Adipocyte (in vitro differentiated cells): ENCODE data around the gene ZNF148.

ENCODE experiments used
- DNase-seq: peaks from one replicate; pipeline ENCODE4 v3.0.0-alpha.2; 2015; ENCODE audit warnings: low read depth
- H3K27me3 ChIP-seq: replicated peaks from 2 replicates; pipeline ENCODE4 v1.7.0; 2013; ENCODE audit warnings: mild to moderate bottlenecking, low read length, moderate library complexity; ENCODE audit not compliant: control insufficient read depth, insufficient read depth
- H3K36me3 ChIP-seq: 2 replicates; pipeline ENCODE4 v1.7.0; 2013; ENCODE audit warnings: low read length, mild to moderate bottlenecking, moderate library complexity; ENCODE audit not compliant: control insufficient read depth, insufficient read depth, severe bottlenecking
- H3K4me1 ChIP-seq: 2 replicates; pipeline ENCODE4 v1.7.0; 2013; ENCODE audit warnings: mild to moderate bottlenecking, low read length, moderate library complexity; ENCODE audit not compliant: control insufficient read depth, insufficient read depth
- H3K4me3 ChIP-seq: 2 replicates; pipeline ENCODE4 v1.7.0; 2013; ENCODE audit warnings: mild to moderate bottlenecking, low read length, moderate library complexity
- H3K9ac ChIP-seq: 2 replicates; pipeline ENCODE4 v1.7.0; 2013; ENCODE audit warnings: mild to moderate bottlenecking, low read length, moderate library complexity
- H3K9me3 ChIP-seq: 2 replicates; pipeline ENCODE4 v1.7.0; 2013; ENCODE audit warnings: mild to moderate bottlenecking, low read length, moderate library complexity; ENCODE audit not compliant: control insufficient read depth

Gene ZNF148

DNA sequence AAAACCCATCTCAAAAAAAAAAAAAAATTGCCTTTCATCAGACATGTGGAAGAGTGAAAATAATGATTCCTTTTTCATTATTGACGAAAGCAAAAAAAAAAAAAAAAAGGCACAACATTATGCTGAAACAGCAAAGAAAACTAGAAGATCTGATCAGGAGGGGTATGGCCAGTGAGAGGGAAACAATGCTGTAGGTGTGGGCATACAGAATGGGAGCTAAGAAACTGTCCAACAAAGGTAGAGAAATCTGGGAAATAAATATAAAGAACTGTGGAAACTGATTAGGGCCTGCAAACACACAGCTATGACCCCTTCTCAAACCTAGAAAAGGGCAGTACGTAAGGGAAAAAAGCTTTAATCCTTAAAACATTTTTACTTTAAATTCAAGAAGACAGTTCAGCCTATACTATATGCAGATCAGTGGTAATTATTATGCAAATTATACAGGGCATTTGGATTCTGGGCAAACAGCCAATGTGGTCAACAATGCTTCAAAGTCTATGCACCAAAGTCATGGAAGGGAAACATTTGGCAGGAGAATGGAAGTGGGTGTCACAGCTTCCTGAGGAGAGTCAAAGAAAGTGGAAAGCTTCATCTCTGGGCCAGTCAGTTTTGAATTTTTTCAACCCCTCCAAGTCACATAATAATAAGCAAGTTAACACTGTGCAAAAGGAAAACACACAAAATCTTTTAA lies 94.3 kb downstream of the ZNF148 start:
- H3K4me1 ChIP-seq, result no peaks in the 10 kb centered on the region
- DNase-seq, result peak; percentile 36
- no peak overlapping the region for H3K4me3 ChIP-seq
- H3K9me3 ChIP-seq, result no peaks in the 10 kb centered on the region
- no peak overlapping the region for H3K9ac ChIP-seq
- H3K36me3 ChIP-seq, result peaks cover 10% of the 10 kb centered on the region
- no peaks in the 10 kb centered on the region for H3K27me3 ChIP-seq

DNA sequence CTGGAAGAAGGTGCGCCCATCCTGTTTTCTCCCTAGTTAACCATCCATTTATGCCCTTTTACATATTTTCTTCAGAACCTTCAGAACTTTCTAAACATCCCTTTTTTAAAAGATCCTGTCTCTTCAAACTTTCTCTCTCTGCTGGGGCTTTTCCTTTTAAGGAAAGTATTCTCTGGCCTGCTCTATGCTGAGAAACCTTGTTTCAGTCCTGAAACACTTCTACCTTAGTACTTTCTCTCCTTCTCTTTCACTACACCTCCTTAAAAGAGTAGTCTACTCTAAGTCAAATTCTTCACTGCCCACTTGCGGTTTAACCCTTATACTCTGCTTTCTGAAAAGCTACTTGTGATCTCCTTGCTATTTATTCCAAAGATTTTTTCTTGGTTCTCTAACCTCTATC lies 97.0 kb downstream of the ZNF148 start:
- Histone ChIP-seq H3K9ac (no peak overlapping the region), H3K9me3 (no peaks in the 10 kb centered on the region), H3K4me1 (no peaks in the 10 kb centered on the region), H3K36me3 (peaks cover 16% of the 10 kb centered on the region), H3K4me3 (no peak overlapping the region), H3K27me3 (no peaks in the 10 kb centered on the region)
- DNase-seq, result no peak

DNA sequence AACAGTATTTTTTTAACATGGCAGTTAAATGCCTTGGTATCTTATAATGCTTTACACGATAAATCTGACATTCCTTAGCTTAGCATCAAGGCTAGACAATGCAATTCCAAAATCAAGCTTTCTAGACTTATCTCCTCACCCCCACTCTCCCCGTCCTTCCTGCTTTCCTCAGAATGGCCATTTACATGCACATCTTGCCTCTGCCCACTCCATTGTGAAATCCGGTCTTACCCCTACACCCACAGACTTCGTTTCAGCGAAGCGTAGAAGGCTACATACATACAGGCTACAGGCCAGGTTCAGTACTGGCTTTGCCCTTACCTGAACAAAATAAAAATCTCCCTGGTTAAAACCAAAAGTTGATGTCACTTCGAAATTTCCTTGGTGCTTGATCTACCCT lies 104.0 kb downstream of the ZNF148 start:
- DNase-seq, result no peak
- no peak overlapping the region for H3K4me3 ChIP-seq
- H3K4me1 ChIP-seq, result no peaks in the 10 kb centered on the region
- H3K27me3 ChIP-seq, result no peaks in the 10 kb centered on the region
- H3K36me3 ChIP-seq, result peaks cover 21% of the 10 kb centered on the region
- H3K9ac ChIP-seq, result no peak overlapping the region
- H3K9me3 ChIP-seq, result no peaks in the 10 kb centered on the region

DNA sequence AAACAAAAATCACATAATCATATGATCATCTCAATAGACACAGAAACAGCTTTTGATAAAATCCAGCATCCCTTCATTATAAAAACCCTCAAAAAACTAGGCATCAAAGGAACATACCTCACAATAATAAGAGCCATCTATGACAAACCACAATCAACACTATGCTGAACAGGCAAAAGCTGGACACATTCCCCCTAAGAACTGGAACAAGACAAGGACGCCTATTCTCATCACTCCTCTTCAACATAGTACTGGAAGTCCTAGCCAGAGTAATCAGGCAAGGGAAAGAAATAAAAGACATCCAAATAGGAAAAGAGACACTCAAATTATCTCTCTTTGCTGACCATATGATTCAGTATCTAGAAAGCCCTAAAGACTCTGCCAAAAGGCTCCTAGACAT lies 107.7 kb downstream of the ZNF148 start:
- Histone ChIP-seq H3K4me3 (no peak overlapping the region), H3K9me3 (no peaks in the 10 kb centered on the region), H3K36me3 (peaks cover 19% of the 10 kb centered on the region), H3K4me1 (peaks cover 6% of the 10 kb centered on the region), H3K9ac (no peak overlapping the region), H3K27me3 (no peaks in the 10 kb centered on the region)
- no peak for DNase-seq

DNA sequence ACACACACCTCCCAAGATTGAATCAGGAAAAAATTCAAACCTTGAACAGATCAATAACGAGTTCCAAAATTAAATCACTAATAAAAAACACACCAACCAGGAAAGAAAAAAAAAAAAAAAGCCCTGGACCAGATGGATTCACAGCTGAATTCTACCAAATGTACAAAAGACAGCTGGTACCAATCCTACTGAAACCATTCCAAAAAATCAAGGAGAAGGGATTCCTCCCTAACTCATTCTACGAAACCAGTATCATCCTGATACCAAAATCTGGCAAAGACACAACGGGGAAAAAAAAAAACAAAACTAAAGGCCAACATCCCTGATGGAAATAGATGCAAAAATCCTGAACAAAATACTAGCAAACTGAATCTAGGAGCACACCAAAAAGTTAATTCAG lies 108.2 kb downstream of the ZNF148 start:
- DNase-seq, result no peak
- no peaks in the 10 kb centered on the region for H3K9me3 ChIP-seq
- H3K9ac ChIP-seq, result no peak overlapping the region
- H3K4me3 ChIP-seq, result no peak overlapping the region
- peaks cover 15% of the 10 kb centered on the region for H3K36me3 ChIP-seq
- H3K4me1 ChIP-seq, result peaks cover 8% of the 10 kb centered on the region
- no peaks in the 10 kb centered on the region for H3K27me3 ChIP-seq

DNA sequence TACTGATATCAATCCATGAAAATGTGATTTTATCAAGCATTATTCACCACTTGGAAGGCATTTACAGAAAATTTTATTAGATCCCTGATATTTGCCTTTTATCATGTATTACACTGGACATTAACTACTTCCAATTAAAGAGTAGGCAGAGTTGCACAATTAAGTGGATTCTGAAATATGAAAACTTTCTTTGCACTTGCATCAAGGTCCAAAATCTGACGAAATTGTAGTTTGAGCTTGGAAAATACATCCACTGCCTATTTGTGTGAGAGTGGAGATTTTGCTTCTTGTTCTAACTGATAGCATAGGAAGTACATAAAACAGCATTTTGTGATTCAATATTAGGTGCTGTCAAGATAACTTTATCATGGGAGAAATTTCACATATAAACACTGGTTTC lies 113.0 kb downstream of the ZNF148 start:
- Histone ChIP-seq H3K36me3 (peaks cover 3% of the 10 kb centered on the region), H3K27me3 (no peaks in the 10 kb centered on the region), H3K4me3 (no peak overlapping the region), H3K9ac (peak overlapping the region; percentile 44), H3K4me1 (peaks cover 8% of the 10 kb centered on the region), H3K9me3 (no peaks in the 10 kb centered on the region)
- peak; percentile 46 for DNase-seq

DNA sequence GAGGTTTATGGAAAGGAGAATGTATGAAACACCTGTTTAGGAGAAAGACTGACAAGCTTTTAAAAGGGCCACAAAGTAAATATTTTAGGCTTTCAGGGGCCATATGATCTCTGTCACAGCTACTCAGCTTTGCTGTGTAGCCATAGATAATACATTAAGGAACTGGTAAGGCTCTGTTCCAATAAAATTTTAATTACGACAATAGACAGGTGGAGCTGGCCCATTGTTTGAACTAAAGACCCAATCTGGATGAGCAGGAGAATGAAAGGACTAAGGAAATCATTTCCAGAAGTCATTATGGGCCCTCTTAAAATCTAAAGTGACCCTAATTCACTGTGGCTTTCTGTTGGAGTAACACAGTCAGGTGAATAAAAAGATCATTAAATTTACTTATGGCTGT lies 114.1 kb downstream of the ZNF148 start:
- Histone ChIP-seq H3K4me3 (no peak overlapping the region), H3K9ac (no peak overlapping the region), H3K27me3 (no peaks in the 10 kb centered on the region), H3K9me3 (peaks cover 8% of the 10 kb centered on the region), H3K4me1 (peaks cover 8% of the 10 kb centered on the region), H3K36me3 (peaks cover 10% of the 10 kb centered on the region)
- DNase-seq, result no peak

DNA sequence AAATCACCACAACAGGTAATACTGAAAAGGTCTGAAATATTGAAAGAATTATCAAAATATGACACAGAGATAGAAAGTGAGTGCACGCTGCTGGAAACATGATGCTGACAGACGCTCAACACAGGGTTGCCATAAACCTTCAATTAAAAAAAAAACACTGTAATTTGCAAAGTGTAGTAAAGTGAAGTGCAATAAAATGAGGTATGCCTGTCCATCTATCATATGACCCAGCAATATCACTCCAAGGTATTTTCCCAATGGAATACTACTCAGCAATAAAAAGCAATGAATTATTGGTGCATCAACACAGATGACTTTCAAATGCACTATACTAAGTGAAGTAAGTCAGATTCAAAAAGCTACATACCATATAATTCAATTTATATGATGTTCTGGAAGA lies 115.0 kb downstream of the ZNF148 start:
- H3K36me3 ChIP-seq, result peaks cover 10% of the 10 kb centered on the region
- peaks cover 8% of the 10 kb centered on the region for H3K4me1 ChIP-seq
- no peak for DNase-seq
- peaks cover 8% of the 10 kb centered on the region for H3K9me3 ChIP-seq
- no peak overlapping the region for H3K4me3 ChIP-seq
- H3K27me3 ChIP-seq, result no peaks in the 10 kb centered on the region
- H3K9ac ChIP-seq, result no peak overlapping the region

DNA sequence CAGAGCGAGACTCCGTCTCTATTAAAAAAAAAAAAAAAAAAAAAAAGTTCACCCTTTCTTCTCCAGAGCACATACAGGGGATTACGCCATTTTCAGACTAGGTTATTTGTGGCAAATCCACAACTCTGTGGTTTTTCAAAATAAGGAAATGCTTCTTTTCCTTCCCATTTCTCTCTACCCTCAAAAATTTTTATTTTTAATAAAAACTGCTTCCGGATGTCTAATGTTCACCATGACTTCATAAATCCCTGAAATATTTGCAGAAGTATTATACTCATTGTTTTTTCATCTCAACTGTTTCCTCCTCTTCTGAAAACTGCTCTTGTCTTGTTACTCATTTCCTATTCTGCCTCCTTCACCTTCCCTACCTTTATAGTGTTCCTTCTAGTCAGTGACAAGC lies 117.6 kb downstream of the ZNF148 start:
- Histone ChIP-seq H3K9me3 (peaks cover 8% of the 10 kb centered on the region), H3K9ac (no peak overlapping the region), H3K27me3 (no peaks in the 10 kb centered on the region), H3K36me3 (peaks cover 7% of the 10 kb centered on the region), H3K4me1 (peaks cover 3% of the 10 kb centered on the region), H3K4me3 (no peak overlapping the region)
- DNase-seq, result no peak

DNA sequence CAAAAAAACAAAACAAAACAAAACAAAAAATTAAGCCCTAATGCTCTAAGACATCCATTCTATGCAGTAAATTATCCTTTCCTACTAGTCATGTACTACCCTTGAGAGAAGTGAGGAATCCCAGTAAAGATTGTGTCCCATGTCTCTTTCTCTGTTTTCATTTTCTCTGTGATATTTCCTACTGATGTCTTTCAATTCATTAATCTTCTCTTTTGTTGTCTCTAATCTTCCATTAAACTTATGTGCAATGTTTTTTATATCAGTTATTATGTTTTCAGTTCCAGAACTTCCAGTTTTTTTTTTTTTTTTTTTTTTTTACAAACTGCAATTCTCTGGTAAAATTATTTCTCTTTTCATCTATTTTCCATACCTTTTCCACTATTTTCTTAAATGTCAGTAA lies 118.5 kb downstream of the ZNF148 start:
- DNase-seq, result no peak
- H3K4me3 ChIP-seq, result no peak overlapping the region
- no peaks in the 10 kb centered on the region for H3K27me3 ChIP-seq

DNA sequence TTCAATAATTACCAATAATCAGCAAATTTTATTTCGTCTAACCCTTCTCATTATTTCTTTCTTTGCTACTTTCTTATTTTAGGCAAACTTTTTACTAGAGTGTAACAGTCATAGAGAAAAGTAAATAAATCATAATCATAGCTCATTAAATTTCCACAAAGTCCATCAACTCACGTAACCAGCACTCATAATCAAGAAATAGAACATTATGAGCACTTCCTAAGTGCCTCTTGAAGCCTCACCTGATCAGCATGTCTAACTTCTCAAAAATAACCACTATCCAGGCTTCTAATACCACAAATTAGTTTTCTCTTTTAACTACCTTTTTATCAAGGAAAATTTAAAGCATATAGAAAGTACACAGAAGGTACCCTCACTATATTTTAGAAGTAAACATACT lies 124.2 kb downstream of the ZNF148 start:
- no peak overlapping the region for H3K4me3 ChIP-seq
- H3K9me3 ChIP-seq, result no peaks in the 10 kb centered on the region
- DNase-seq, result no peak

More for the DNA sequence above, 118.5 kb downstream of the ZNF148 start:
- Histone ChIP-seq H3K9ac (no peak overlapping the region), H3K36me3 (peaks cover 12% of the 10 kb centered on the region), H3K9me3 (peaks cover 8% of the 10 kb centered on the region), H3K4me1 (no peaks in the 10 kb centered on the region)

DNA sequence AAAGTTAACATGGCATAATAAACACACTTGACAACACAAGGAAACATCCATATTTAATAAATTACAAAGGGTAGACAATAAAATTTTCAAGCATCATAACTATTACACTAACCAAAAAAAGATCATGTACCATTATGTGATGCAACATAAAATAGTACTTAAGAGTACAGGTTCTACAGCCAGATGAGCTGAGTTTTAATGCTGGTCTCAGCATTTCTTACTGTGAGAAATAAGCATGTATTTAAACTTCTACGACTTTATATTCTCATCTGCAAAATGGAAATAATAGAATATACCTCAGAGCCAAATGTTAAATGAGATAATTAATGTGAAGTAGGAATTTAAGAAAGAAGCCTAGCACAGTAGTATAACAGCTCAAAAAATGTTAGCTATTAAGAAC lies 128.9 kb downstream of the ZNF148 start:
- Histone ChIP-seq H3K9ac (no peak overlapping the region), H3K27me3 (no peaks in the 10 kb centered on the region), H3K4me1 (no peaks in the 10 kb centered on the region), H3K9me3 (no peaks in the 10 kb centered on the region), H3K4me3 (no peak overlapping the region), H3K36me3 (peaks cover 4% of the 10 kb centered on the region)
- DNase-seq, result no peak

More for the DNA sequence above, 124.2 kb downstream of the ZNF148 start:
- Histone ChIP-seq H3K27me3 (no peaks in the 10 kb centered on the region), H3K9ac (no peak overlapping the region), H3K4me1 (no peaks in the 10 kb centered on the region), H3K36me3 (peaks cover 11% of the 10 kb centered on the region)
